H9 (cell line): ENCODE measurements around the gene MOXD1. TPM values are rescaled to one million over a fixed set of nuclear protein-coding genes. Genes with fewer than 3 reads are reported as not detected.

ENCODE experiments used
- DNase-seq: peaks from one replicate; pipeline ENCODE4 v3.0.0-alpha.2; 2017
- H2AFZ ChIP-seq: one replicate; pipeline ENCODE4 v1.6.1; 2013; ENCODE audit warnings: mild to moderate bottlenecking, low read length, control low read depth, moderate library complexity
- H2AK5ac ChIP-seq: 2 replicates; pipeline ENCODE4 v1.6.1; 2013; ENCODE audit warnings: low read length, control low read depth, mixed read lengths; ENCODE audit not compliant: insufficient read length
- H2BK120ac ChIP-seq: one replicate; pipeline ENCODE4 v1.6.1; 2013; ENCODE audit warnings: low read depth, mild to moderate bottlenecking, low read length, control low read depth, inconsistent platforms; ENCODE audit not compliant: poor library complexity, severe bottlenecking
- H2BK12ac ChIP-seq: 2 replicates; pipeline ENCODE4 v1.6.1; 2013; ENCODE audit warnings: low read length, control low read depth, mixed read lengths, low read depth; ENCODE audit not compliant: insufficient read length
- H2BK15ac ChIP-seq: 2 replicates; pipeline ENCODE4 v1.6.1; 2013; ENCODE audit warnings: low read depth, low read length, control low read depth
- H2BK20ac ChIP-seq: one replicate; pipeline ENCODE4 v1.6.1; 2013; ENCODE audit warnings: low read depth, mild to moderate bottlenecking, low read length, control low read depth, inconsistent platforms; ENCODE audit not compliant: poor library complexity, severe bottlenecking
- H2BK5ac ChIP-seq: 2 replicates; pipeline ENCODE4 v1.6.1; 2013; ENCODE audit warnings: low read length, control low read depth, mixed read lengths; ENCODE audit not compliant: insufficient read length
- H3K14ac ChIP-seq: 2 replicates; pipeline ENCODE4 v1.6.1; 2013; ENCODE audit warnings: low read length, control low read depth; ENCODE audit not compliant: insufficient read depth
- H3K18ac ChIP-seq: 2 replicates; pipeline ENCODE4 v1.6.1; 2013; ENCODE audit warnings: low read depth, mild to moderate bottlenecking, mixed read lengths, low read length, control low read depth; ENCODE audit not compliant: insufficient read length
- H3K23ac ChIP-seq: 2 replicates; pipeline ENCODE4 v1.6.1; 2013; ENCODE audit warnings: low read length, control low read depth, mixed read lengths, low read depth; ENCODE audit not compliant: insufficient read length
- H3K23me2 ChIP-seq: 2 replicates; pipeline ENCODE4 v1.6.1; 2013; ENCODE audit warnings: low read depth, mild to moderate bottlenecking, mixed read lengths, low read length, control low read depth; ENCODE audit not compliant: insufficient read length, poor library complexity, severe bottlenecking
- H3K27ac ChIP-seq: 2 replicates; pipeline ENCODE4 v1.5.1; 2013; ENCODE audit warnings: low read length, control low read depth, mixed read lengths, low read depth; ENCODE audit not compliant: insufficient read length
- H3K27me3 ChIP-seq: 2 replicates; pipeline ENCODE4 v1.6.1; 2013; ENCODE audit warnings: low read length, control low read depth, inconsistent platforms; ENCODE audit not compliant: insufficient read depth
- H3K4ac ChIP-seq: 2 replicates; pipeline ENCODE4 v1.6.1; 2013; ENCODE audit warnings: low read depth, mild to moderate bottlenecking, control low read depth, inconsistent platforms, low read length, moderate library complexity
- H3K4me1 ChIP-seq: 2 replicates; pipeline ENCODE4 v1.6.1; 2013; ENCODE audit warnings: low read length, control low read depth, inconsistent platforms; ENCODE audit not compliant: insufficient read depth
- H3K4me2 ChIP-seq: 2 replicates; pipeline ENCODE4 v1.6.1; 2013; ENCODE audit warnings: low read length, control low read depth, mixed read lengths; ENCODE audit not compliant: insufficient read length, insufficient read depth
- H3K56ac ChIP-seq: 2 replicates; pipeline ENCODE4 v1.6.1; 2013; ENCODE audit warnings: low read depth, mild to moderate bottlenecking, mixed read lengths, low read length, control low read depth; ENCODE audit not compliant: insufficient read length
- H3K79me1 ChIP-seq: 2 replicates; pipeline ENCODE4 v1.6.1; 2013; ENCODE audit warnings: low read depth, mild to moderate bottlenecking, moderate library complexity, low read length, control low read depth, inconsistent platforms; ENCODE audit not compliant: insufficient read depth, poor library complexity, severe bottlenecking
- H3K79me2 ChIP-seq: 2 replicates; pipeline ENCODE4 v1.6.1; 2013; ENCODE audit warnings: low read length, control low read depth, inconsistent platforms; ENCODE audit not compliant: insufficient read depth
- H3K9ac ChIP-seq: 2 replicates; pipeline ENCODE4 v1.6.1; 2013; ENCODE audit warnings: low read length, control low read depth, mixed read lengths; ENCODE audit not compliant: insufficient read length; ENCODE audit errors: extremely low read depth
- H3K9me3 ChIP-seq: one replicate; pipeline ENCODE4 v1.6.1; 2013; ENCODE audit warnings: low read depth, low read length, inconsistent platforms; ENCODE audit not compliant: control insufficient read depth
- H3T11ph ChIP-seq: one replicate; pipeline ENCODE4 v1.6.1; 2013; ENCODE audit warnings: mild to moderate bottlenecking, low read length, control low read depth, inconsistent platforms
- H4K20me1 ChIP-seq: one replicate; pipeline ENCODE4 v1.6.1; 2013; ENCODE audit not compliant: control insufficient read depth, insufficient read length, insufficient read depth
- H4K5ac ChIP-seq: 2 replicates; pipeline ENCODE4 v1.6.1; 2013; ENCODE audit warnings: low read depth, mild to moderate bottlenecking, mixed read lengths, low read length, control low read depth; ENCODE audit not compliant: insufficient read length
- H4K8ac ChIP-seq: replicated peaks from 2 replicates; pipeline ENCODE4 v1.6.1; 2013; ENCODE audit warnings: low read length, control low read depth, mixed read lengths, low read depth; ENCODE audit not compliant: insufficient read length
- H4K91ac ChIP-seq: 2 replicates; pipeline ENCODE4 v1.6.1; 2013; ENCODE audit warnings: low read depth, mild to moderate bottlenecking, moderate library complexity, mixed read lengths, low read length, control low read depth; ENCODE audit not compliant: insufficient read length
- H3K27ac Mint-ChIP-seq, 3 experiments: 2 replicates in 2 of 3; 3 replicates in 1 of 3; pipeline ENCODE4 v1.8.0; 2020 to 2021; ENCODE audit warnings: mixed read lengths in 3 of 3, mild to moderate bottlenecking in 1 of 3, moderate library complexity in 1 of 3
- H3K27me3 Mint-ChIP-seq: 2 replicates; pipeline ENCODE4 v1.8.0; 2021; ENCODE audit warnings: low read depth, mild to moderate bottlenecking, moderate library complexity, mixed read lengths
- H3K36me3 Mint-ChIP-seq, 3 experiments: 2 replicates in 2 of 3; 3 replicates in 1 of 3; pipeline ENCODE4 v1.8.0; 2020 to 2021; ENCODE audit warnings: low read depth in 3 of 3, mixed read lengths in 3 of 3; ENCODE audit not compliant: insufficient read depth in 1 of 3
- H3K4me1 Mint-ChIP-seq, 2 experiments: 2 replicates each; pipeline ENCODE4 v1.8.0; 2020; ENCODE audit warnings: mixed read lengths in 2 of 2
- H3K4me3 Mint-ChIP-seq, 2 experiments: 2 replicates in 1 of 2; 3 replicates in 1 of 2; pipeline ENCODE4 v1.8.0; 2020 to 2021; ENCODE audit warnings: mild to moderate bottlenecking in 2 of 2, mixed read lengths in 2 of 2, moderate library complexity in 1 of 2
- H3K9me3 Mint-ChIP-seq, 2 experiments: 2 replicates in 1 of 2; 3 replicates in 1 of 2; pipeline ENCODE4 v1.8.0; 2020; ENCODE audit warnings: mild to moderate bottlenecking in 2 of 2, mixed read lengths in 2 of 2, moderate library complexity in 1 of 2
- WGBS: extraction: QIAGEN DNeasy Blood & Tissue Kit; methylation state at CpG from one replicate; pipeline ENCODE4 v1.1.7; 2013; ENCODE audit warnings: missing lambda C conversion rate, low lambda C conversion rate, mixed read lengths; ENCODE audit not compliant: insufficient read length; ENCODE audit errors: extremely low coverage; 5-methylcytosine and 5-hydroxymethylcytosine counted together
- total RNA-seq: library from RNA; stranded (reverse); gene quantifications from 2 replicates; pipeline ENCODE4 v1.2.1, GENCODE V29; 2021
- TF ChIP-seq, protein P1 (sequence below): fragments of 200-600 bp; sonication (generic); conservative IDR thresholded peaks from 3 replicates; pipeline ENCODE4 v1.8.0; 2021; ENCODE audit warnings: antibody characterized with exemption, mild to moderate bottlenecking

The MOXD1 gene
- total RNA-seq, 1 experiment from 2014 or later = 2.3 TPM

DNA sequence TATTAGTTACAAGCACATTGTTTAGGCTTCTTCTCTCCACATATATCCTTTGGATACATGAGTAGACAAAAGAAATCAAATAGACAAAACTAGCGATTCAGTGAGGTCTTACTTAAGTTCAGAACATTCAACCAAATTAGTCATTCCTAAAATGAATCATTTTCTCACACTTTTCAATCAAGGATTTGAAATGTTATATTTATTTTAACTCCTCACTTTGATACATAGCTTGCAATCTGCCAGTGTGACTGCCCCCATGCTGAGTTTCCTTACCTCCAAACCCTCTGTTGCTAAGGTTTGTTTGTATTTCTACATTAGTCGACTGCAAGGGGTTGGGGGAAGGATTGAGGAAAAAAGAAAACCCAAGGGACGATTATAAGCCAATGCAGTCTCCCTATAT is 3.5 kb upstream of the MOXD1 start:
- H3K4me3 Mint-ChIP-seq = no peak overlapping the region
- no peaks in the 10 kb centered on the region for H3K9me3 ChIP-seq

More for the DNA sequence above, 3.5 kb upstream of the MOXD1 start:
- H3K79me2 ChIP-seq = no peaks in the 10 kb centered on the region
- peaks cover 12% of the 10 kb centered on the region for H3K23me2 ChIP-seq
- H2BK20ac ChIP-seq = no peak overlapping the region
- WGBS = no CpG with 5 or more reads among the region's 3 CpGs
- H3K79me1 ChIP-seq = no peaks in the 10 kb centered on the region
- H3K56ac ChIP-seq = no peak overlapping the region
- peaks cover 21% of the 10 kb centered on the region for H3K27me3 ChIP-seq
- H4K20me1 ChIP-seq = no peaks in the 10 kb centered on the region
- H2BK120ac ChIP-seq = no peak overlapping the region
- no peak overlapping the region for H3T11ph ChIP-seq
- DNase-seq = no peak
- no peaks in the 10 kb centered on the region for H3K36me3 Mint-ChIP-seq
- H3K4ac ChIP-seq = no peak overlapping the region
- no peak overlapping the region for H4K91ac ChIP-seq
- H2AK5ac ChIP-seq = no peak overlapping the region
- TF ChIP-seq, protein P1, sequence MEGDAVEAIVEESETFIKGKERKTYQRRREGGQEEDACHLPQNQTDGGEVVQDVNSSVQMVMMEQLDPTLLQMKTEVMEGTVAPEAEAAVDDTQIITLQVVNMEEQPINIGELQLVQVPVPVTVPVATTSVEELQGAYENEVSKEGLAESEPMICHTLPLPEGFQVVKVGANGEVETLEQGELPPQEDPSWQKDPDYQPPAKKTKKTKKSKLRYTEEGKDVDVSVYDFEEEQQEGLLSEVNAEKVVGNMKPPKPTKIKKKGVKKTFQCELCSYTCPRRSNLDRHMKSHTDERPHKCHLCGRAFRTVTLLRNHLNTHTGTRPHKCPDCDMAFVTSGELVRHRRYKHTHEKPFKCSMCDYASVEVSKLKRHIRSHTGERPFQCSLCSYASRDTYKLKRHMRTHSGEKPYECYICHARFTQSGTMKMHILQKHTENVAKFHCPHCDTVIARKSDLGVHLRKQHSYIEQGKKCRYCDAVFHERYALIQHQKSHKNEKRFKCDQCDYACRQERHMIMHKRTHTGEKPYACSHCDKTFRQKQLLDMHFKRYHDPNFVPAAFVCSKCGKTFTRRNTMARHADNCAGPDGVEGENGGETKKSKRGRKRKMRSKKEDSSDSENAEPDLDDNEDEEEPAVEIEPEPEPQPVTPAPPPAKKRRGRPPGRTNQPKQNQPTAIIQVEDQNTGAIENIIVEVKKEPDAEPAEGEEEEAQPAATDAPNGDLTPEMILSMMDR = no peak
- H4K5ac ChIP-seq = no peak overlapping the region
- H3K4me2 ChIP-seq = no peak overlapping the region
- peaks cover 55% of the 10 kb centered on the region for H3K27me3 Mint-ChIP-seq
- no peak overlapping the region for H3K27ac ChIP-seq
- peaks cover 8 to 20% of the 10 kb centered on the region in 2 experiments; a peak in 2 of 4 replicates for H3K4me1 Mint-ChIP-seq
- no peak overlapping the region for H3K14ac ChIP-seq
- H2BK5ac ChIP-seq = no peak overlapping the region
- H2AFZ ChIP-seq = no peak overlapping the region
- no peak overlapping the region for H2BK12ac ChIP-seq
- no peaks in the 10 kb centered on the region; the same call in 1 of the 2 replicates for H3K4me1 ChIP-seq
- H2BK15ac ChIP-seq = no peak overlapping the region
- no peaks in the 10 kb centered on the region for H3K9me3 Mint-ChIP-seq
- no peak overlapping the region for H3K23ac ChIP-seq
- H3K18ac ChIP-seq = no peak overlapping the region
- no peak overlapping the region for H3K9ac ChIP-seq
- H4K8ac ChIP-seq = no peak overlapping the region
- H3K27ac Mint-ChIP-seq = no peak overlapping the region
